Measurements from ENCODE around the gene RBM6.
A peak's percentile ranks its signal among the peaks of the same experiment; 100 is the strongest.

RBM6 gene

DNA sequence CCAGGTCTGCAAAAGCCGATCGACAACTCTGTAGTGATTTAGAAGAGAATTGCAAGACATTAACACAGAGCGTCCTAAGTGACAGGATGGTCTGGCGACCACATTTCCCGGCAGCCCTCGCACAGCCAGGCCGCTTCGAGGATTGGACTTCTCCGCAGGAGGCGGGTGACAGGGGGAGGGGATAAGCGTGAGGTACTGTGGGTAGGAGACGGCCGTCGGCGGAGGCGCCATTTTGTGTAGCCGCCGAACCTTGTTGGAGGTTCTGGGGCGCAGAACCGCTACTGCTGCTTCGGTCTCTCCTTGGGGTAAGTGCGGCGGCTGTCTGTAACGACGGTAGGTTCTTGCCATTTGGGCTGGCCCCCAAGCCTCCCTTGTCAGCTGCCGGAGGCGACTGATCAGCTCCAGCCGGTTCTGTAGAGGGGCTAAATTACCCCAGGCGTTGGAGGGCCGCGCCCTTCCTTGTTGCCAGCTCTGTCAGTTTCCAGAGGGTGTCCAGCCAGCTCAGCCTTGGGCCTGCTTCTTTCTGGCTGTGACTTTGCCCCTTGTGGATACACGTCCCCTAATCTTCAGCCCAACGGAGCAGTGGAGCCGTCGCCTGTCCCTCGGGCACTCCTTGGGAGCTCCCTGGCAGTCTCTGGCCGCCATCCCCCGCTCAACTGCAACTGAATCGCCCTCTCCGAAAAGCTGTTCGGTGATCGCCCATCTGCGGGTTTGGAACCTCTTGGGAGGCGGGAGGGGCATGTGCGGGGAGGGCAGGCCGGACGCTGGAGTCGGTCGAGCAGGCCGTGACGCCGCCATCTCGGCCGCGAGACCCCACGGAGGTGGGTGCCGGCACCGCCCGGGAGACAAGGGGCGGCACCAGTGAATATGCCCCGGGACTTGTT, 149.0 kb downstream of the RBM6 start, which contains the start of gene RBM5:
RBM5 (plus strand) TSS at position 195 of the 884 bp plus-strand sequence. CDS start 1,516 bp downstream, outside the sequence.
- TF ChIP-seq, protein P1, sequence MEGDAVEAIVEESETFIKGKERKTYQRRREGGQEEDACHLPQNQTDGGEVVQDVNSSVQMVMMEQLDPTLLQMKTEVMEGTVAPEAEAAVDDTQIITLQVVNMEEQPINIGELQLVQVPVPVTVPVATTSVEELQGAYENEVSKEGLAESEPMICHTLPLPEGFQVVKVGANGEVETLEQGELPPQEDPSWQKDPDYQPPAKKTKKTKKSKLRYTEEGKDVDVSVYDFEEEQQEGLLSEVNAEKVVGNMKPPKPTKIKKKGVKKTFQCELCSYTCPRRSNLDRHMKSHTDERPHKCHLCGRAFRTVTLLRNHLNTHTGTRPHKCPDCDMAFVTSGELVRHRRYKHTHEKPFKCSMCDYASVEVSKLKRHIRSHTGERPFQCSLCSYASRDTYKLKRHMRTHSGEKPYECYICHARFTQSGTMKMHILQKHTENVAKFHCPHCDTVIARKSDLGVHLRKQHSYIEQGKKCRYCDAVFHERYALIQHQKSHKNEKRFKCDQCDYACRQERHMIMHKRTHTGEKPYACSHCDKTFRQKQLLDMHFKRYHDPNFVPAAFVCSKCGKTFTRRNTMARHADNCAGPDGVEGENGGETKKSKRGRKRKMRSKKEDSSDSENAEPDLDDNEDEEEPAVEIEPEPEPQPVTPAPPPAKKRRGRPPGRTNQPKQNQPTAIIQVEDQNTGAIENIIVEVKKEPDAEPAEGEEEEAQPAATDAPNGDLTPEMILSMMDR (IDR thresholded peaks at IDR 0.05; ENCODE audit: insufficient read depth, low read depth, low read length, missing control alignments), result no peak
- DNase-seq (ENCODE audit: low read depth), result peak; percentile 96
- peak within 1 kb of the TSS; percentile 84 for H3K4me3 ChIP-seq (ENCODE audit: low read depth, low read length)

DNA sequence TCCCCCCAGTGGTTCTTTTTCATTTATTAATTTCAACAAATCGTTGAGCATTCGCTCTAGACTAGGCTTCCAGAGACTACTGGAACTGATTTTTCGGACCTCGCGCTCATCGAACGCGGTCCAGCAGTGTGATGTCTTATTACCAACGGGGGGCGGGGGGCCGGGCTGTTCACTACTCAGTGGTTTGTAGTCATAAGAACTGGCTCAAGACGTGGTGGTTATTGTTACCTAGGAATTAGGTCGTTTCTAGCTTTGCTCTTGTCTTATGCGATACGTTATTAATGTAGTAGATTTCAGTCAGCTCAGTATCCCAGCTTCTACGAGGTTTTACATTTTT, 149.6 kb downstream of the RBM6 start:
- peak; percentile 31 for DNase-seq (ENCODE audit: low read depth)
- TF ChIP-seq, protein P1 (IDR thresholded peaks at IDR 0.05; ENCODE audit: insufficient read depth, low read depth, low read length, missing control alignments), result no peak
- peak overlapping the region; percentile 84 for H3K4me3 ChIP-seq (ENCODE audit: low read depth, low read length)

DNA sequence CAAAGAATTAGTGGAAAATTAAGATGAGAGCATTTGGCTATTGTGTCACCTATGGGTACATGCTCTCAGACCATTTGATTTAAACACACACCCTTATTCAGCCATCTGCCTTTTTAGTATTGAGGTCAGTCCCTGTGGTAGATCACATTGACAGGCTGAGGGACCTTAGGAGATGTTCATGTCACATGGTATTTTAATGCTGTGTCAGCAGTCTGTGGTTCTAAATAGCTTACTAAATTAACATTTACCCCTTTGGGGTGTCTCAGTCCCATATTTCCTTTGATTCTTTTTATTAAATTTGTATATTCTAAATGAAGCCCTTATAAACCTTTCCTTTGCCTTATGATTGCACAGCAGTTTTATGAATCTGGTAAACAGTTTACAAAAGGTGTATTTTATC, 151.0 kb downstream of the RBM6 start:
- no peak for DNase-seq (ENCODE audit: low read depth)
- H3K4me3 ChIP-seq (ENCODE audit: low read depth, low read length), result no peak overlapping the region
- TF ChIP-seq, protein P1 (IDR thresholded peaks at IDR 0.05; ENCODE audit: insufficient read depth, low read depth, low read length, missing control alignments), result no peak

DNA sequence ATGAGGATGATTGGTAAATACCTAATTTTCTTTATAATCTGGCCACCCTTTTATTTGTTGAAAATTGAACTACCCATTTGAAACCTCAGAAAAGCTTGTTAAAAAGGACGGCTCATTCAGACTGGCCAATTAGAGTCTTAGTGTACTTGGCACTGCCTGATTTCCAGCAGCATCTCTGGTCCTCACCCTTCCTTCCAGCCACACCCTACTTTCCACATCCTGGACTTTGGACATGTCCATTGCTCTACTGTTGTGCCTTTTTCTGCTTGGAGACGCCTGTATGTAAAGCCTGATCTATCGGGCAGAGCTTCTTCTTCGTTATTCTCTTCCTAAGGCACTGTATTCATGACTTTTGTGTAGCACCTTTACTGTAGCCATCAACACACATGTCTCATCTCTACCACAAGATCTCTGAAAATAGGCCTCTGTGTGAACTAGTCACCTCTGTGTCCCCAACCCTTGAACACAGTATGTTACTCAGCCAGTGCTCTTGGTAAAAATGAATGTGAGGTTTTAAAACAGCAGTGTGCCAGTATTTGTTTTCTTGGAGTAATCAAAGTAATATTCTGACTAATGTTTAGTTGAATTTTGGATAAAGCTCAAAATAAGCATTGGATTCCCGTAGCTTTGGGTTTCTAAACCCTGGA, 155.5 kb downstream of the RBM6 start:
- no peak overlapping the region for H3K4me3 ChIP-seq (ENCODE audit: low read depth, low read length)
- TF ChIP-seq, protein P1 (IDR thresholded peaks at IDR 0.05; ENCODE audit: insufficient read depth, low read depth, low read length, missing control alignments), result no peak
- DNase-seq (ENCODE audit: low read depth), result no peak

DNA sequence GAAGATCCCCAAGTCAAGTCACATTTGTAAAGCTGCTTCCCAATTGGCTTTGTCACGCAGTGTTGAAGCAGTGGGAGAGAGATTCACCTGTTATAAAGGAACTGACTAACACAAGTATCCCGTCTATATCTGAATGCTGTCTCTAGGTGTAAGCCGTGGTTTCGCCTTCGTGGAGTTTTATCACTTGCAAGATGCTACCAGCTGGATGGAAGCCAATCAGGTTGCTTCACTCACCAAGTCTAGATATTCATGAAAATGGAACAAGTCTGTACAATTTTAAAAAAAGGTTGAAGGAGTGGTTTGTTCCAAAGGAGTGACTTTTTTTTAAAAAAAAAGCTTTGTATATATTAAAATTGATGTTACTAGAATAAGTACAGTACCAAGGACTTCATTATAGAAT, 160.4 kb downstream of the RBM6 start:
- DNase-seq (ENCODE audit: low read depth), result no peak
- TF ChIP-seq, protein P1 (IDR thresholded peaks at IDR 0.05; ENCODE audit: insufficient read depth, low read depth, low read length, missing control alignments), result no peak

DNA sequence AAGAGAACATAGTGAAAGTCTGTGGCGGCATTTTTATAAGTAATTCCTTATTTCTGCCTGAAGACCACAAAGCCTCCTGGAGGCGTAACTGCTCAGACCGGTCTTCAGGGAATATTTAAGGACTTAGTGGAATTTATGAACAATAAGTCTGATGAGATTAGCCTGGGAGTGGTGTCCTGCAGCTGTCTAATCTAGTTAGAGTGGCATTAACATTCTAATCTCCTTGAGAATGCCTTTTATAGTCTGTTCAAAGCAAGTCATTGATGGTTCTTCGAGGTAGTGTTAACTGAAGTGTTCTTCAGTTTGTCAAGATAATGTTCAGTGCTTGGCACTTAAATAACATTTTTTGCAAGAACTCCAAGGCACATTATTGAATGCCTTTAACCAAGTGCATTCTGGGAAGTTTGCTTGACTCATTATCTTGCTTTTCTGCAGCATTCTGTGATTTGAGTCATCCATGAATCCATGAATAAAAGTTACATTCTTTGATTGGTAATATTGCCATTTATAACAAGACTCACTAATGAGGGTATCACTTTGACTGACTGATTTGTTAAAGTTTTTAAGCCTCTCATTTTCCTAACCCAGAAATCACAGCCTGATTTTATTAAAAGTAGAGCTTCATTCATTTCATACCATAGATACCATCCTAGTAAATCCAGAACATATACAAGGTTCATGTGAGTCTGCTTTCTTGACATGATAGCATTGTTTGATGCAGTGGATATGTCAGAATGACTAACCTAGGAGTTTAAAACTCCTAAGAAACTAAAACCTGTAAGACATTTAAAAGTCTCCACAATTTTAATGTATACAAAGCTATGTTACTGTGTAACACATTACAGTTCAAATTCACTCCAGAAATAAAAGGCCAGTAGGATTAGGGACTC, 161.3 kb downstream of the RBM6 start:
- DNase-seq (ENCODE audit: low read depth), result no peak
- TF ChIP-seq, protein P1 (IDR thresholded peaks at IDR 0.05; ENCODE audit: insufficient read depth, low read depth, low read length, missing control alignments), result no peak
- no peak overlapping the region for H3K4me3 ChIP-seq (ENCODE audit: low read depth, low read length)

More for the DNA sequence above, 160.4 kb downstream of the RBM6 start:
- no peak overlapping the region for H3K4me3 ChIP-seq (ENCODE audit: low read depth, low read length)
